ENCODE measurements around the gene RIPPLY2. TPM values are rescaled to one million over a fixed set of nuclear protein-coding genes. Genes with fewer than 3 reads are reported as not detected.

RIPPLY2 gene
- total RNA-seq, 4 donors from 2014 or later = not detected

DNA sequence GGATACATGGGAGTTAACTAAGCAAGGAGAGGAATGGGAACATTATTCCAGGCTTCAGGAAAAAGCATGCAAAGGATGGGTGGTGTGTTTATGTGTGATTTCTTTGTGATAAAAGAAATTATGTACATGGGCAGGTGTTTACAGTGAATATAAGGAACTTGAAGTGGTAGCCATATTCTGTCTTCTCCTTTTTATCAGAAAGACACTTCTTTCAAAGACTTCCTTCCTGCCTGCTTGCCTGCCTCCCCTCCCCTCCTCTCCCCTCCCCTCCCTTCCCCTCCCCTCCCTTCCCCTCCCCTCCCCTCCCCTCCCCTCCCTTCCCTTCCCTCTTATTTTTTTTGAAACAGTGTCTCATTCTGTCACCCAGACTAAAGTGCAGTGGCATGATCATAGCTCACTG, 20.7 kb downstream of the RIPPLY2 start:
- Histone ChIP-seq H3K4me1 (peaks cover 0 to 4% of the 10 kb centered on the region in 2 donors), H3K9me3 (no peaks in the 10 kb centered on the region), H3K36me3 (no peaks in the 10 kb centered on the region), H3K27me3 (no peaks in the 10 kb centered on the region), H3K27ac (no peak overlapping the region), H3K4me3 (replicated peaks in 1 of 3) (no peak overlapping the region)
- TF ChIP-seq POLR2A (IDR thresholded peaks at IDR 0.05) = no peak
- TF ChIP-seq, protein P1, sequence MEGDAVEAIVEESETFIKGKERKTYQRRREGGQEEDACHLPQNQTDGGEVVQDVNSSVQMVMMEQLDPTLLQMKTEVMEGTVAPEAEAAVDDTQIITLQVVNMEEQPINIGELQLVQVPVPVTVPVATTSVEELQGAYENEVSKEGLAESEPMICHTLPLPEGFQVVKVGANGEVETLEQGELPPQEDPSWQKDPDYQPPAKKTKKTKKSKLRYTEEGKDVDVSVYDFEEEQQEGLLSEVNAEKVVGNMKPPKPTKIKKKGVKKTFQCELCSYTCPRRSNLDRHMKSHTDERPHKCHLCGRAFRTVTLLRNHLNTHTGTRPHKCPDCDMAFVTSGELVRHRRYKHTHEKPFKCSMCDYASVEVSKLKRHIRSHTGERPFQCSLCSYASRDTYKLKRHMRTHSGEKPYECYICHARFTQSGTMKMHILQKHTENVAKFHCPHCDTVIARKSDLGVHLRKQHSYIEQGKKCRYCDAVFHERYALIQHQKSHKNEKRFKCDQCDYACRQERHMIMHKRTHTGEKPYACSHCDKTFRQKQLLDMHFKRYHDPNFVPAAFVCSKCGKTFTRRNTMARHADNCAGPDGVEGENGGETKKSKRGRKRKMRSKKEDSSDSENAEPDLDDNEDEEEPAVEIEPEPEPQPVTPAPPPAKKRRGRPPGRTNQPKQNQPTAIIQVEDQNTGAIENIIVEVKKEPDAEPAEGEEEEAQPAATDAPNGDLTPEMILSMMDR (IDR thresholded peaks at IDR 0.05) = no peak
- no peak for DNase-seq
- intact Hi-C loops (cut with DNase I) = no loop called here

DNA sequence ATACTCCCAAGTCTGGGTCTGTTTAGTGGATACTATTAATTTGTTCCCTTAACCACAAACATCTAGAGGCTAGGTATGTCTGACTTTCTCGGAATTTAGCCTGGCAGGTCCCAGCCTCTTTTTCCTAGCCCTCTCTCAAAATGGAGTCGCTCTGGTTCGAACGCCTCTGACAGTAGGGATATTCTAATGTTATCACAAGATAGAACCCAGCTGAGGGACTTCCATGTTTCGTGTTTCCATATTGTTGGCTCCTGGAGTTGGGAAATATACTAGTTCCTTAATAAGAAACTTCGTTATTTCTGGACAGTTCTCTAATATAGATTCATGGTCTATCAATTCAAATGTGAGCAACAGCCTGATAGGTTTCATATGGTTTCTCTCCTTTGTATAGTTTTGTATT, 22.7 kb downstream of the RIPPLY2 start:
- 96 to 99% methylated on average over 6 of the region's 6 CpGs for WGBS, 2 donors
- H3K4me1 ChIP-seq = peaks cover 0 to 4% of the 10 kb centered on the region in 2 donors
- no peak overlapping the region for H3K4me3 ChIP-seq (replicated peaks in 1 of 3)
- H3K9me3 ChIP-seq = no peaks in the 10 kb centered on the region
- H3K36me3 ChIP-seq = no peaks in the 10 kb centered on the region
- intact Hi-C loops (cut with DNase I) = no loop called here
- no peaks in the 10 kb centered on the region for H3K27me3 ChIP-seq
- no peak overlapping the region for H3K27ac ChIP-seq
- DNase-seq = no peak
- TF ChIP-seq, protein P1 (IDR thresholded peaks at IDR 0.05) = no peak
- TF ChIP-seq POLR2A (IDR thresholded peaks at IDR 0.05) = no peak

DNA sequence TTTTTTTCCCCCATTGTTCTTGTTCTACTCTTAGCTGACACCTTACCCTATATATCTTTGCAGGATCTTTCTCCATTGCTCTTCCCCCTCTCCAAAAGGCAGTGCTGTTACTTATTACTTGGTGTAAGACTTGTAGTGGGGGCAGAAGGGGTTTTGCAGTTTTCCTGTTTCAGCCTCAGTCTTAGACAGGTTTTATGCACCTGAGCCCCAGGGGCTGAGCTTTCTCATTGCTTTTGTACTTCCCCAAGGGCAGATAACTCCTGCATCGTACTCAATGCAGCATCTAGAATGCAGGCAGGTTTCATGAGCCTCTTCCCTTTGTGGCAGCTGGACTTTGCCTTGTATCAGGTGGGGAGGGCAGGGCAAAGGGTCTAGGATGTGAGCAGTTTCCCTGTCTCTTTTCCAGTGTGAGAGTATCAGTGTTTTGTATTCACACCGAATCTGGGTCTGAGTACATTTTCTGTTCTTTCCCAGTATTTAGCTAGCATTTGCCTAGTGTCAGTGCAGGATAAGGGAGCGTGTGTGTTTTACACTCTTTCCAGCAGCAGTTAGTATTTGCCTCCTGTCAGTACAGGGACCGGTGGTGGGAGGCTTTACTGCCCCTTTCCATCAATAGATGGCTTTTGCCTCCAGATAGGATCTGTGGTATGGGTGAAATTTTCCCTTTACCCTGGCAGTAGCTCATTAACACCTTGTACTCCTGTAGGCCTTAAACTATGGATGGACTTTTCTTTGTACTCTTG, 25.9 kb downstream of the RIPPLY2 start:
- no peak overlapping the region for H3K27ac ChIP-seq
- WGBS, 2 donors = 75 to 86% methylated on average over 4 of the region's 4 CpGs
- intact Hi-C loops (cut with DNase I) = no loop called here
- H3K27me3 ChIP-seq = no peaks in the 10 kb centered on the region
- no peaks in the 10 kb centered on the region for H3K36me3 ChIP-seq
- H3K4me3 ChIP-seq (replicated peaks in 1 of 3) = no peak overlapping the region
- H3K4me1 ChIP-seq = no peaks in the 10 kb centered on the region
- H3K9me3 ChIP-seq = no peaks in the 10 kb centered on the region
- DNase-seq = no peak
- TF ChIP-seq, protein P1 (IDR thresholded peaks at IDR 0.05) = no peak
- no peak for TF ChIP-seq POLR2A (IDR thresholded peaks at IDR 0.05)

DNA sequence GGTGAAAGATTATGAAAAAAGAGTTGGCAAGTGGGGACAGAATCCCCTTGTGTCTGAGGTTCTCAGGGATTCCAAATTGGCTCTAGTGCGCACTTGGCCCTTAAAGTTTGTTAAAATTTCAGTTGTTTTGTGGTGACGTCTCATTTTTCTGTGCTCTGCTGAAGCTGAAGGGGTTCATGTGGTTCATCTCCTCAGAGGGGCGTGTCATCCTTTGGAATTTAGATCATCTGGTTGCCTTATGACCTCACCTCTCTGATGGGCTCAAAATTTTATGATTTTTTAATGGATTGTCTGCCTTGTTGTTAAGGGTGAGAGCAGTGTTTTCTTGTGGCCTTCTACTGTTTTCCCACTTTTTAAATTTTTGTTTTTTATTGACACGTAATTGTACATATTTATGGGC, 26.6 kb downstream of the RIPPLY2 start:
- TF ChIP-seq, protein P1 (IDR thresholded peaks at IDR 0.05) = no peak
- no peak for TF ChIP-seq POLR2A (IDR thresholded peaks at IDR 0.05)
- no peaks in the 10 kb centered on the region for H3K36me3 ChIP-seq
- no peaks in the 10 kb centered on the region for H3K27me3 ChIP-seq
- intact Hi-C loops (cut with DNase I) = loop anchor here (10.0 kb wide), 1 partner anchor 345 kb away; the partner anchor contains the start of gene CEP162
- H3K9me3 ChIP-seq = no peaks in the 10 kb centered on the region
- H3K4me1 ChIP-seq = no peaks in the 10 kb centered on the region
- WGBS, 2 donors = 92% methylated on average over 4 of the region's 4 CpGs
- no peak for DNase-seq
- H3K27ac ChIP-seq = no peak overlapping the region
- H3K4me3 ChIP-seq (replicated peaks in 1 of 3) = no peak overlapping the region

DNA sequence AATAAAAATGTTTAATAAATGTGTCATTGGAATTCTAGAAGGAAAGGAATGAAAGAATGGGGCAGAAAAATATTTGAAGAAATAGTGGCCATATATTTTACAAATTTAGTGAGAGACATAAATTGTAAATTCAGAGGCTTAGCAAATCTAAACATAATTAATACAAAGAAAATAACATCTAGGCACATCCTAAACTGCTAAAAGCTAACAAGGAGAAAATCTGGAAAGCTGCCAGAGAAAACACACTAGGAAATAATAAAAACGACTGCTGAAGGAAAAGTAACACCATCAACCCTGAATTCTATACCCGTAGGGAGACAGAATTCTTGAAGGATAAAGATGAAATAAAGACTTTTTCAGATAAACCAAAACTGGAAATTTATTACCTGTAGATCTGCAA, 30.1 kb downstream of the RIPPLY2 start:
- 32 to 52% methylated on average over 2 of the region's 2 CpGs for WGBS, 2 donors
- no peak overlapping the region for H3K27ac ChIP-seq
- H3K36me3 ChIP-seq = no peaks in the 10 kb centered on the region
- no peaks in the 10 kb centered on the region for H3K27me3 ChIP-seq
- intact Hi-C loops (cut with DNase I) = loop anchor here (10.0 kb wide), 1 partner anchor 342 kb away; the partner anchor contains the start of gene CEP162
- no peak for DNase-seq
- no peaks in the 10 kb centered on the region for H3K9me3 ChIP-seq
- no peaks in the 10 kb centered on the region for H3K4me1 ChIP-seq
- TF ChIP-seq POLR2A (IDR thresholded peaks at IDR 0.05) = no peak
- TF ChIP-seq, protein P1 (IDR thresholded peaks at IDR 0.05) = no peak
- H3K4me3 ChIP-seq (replicated peaks in 1 of 3) = no peak overlapping the region
